Measurements from ENCODE around the gene ABCB10.

The ABCB10 gene

GRCh38 chr1:229582011-229582694 lies 23.6 kb upstream of the ABCB10 start:
- TF ChIP-seq, protein P1, sequence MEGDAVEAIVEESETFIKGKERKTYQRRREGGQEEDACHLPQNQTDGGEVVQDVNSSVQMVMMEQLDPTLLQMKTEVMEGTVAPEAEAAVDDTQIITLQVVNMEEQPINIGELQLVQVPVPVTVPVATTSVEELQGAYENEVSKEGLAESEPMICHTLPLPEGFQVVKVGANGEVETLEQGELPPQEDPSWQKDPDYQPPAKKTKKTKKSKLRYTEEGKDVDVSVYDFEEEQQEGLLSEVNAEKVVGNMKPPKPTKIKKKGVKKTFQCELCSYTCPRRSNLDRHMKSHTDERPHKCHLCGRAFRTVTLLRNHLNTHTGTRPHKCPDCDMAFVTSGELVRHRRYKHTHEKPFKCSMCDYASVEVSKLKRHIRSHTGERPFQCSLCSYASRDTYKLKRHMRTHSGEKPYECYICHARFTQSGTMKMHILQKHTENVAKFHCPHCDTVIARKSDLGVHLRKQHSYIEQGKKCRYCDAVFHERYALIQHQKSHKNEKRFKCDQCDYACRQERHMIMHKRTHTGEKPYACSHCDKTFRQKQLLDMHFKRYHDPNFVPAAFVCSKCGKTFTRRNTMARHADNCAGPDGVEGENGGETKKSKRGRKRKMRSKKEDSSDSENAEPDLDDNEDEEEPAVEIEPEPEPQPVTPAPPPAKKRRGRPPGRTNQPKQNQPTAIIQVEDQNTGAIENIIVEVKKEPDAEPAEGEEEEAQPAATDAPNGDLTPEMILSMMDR (IDR thresholded peaks at IDR 0.05; ENCODE audit: borderline replicate concordance, insufficient read depth, low read depth, low read length) = no peak
- no peak overlapping the region for H3K4me3 ChIP-seq (ENCODE audit: low read depth, low read length)

DNA sequence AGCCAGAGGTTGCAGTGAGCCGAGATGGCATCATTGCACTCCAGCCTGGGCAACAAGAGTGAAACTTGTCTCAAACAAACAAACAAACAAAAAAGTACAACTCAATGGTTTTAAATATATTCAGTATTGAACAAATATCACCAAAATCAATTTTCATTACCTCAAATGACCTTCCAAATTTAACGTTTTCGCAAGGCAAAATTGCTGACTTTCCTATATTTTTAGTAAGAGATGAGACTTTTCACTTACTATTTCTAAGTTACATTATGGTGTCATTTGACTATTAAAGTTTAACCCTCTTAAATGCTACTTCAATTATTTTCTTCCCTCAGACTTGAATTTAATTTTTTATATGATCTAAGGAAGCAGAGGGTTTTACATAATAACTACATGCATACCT lies 23.0 kb upstream of the ABCB10 start:
- TF ChIP-seq, protein P1 (IDR thresholded peaks at IDR 0.05; ENCODE audit: borderline replicate concordance, insufficient read depth, low read depth, low read length) = no peak
- H3K4me3 ChIP-seq (ENCODE audit: low read depth, low read length) = no peak overlapping the region

DNA sequence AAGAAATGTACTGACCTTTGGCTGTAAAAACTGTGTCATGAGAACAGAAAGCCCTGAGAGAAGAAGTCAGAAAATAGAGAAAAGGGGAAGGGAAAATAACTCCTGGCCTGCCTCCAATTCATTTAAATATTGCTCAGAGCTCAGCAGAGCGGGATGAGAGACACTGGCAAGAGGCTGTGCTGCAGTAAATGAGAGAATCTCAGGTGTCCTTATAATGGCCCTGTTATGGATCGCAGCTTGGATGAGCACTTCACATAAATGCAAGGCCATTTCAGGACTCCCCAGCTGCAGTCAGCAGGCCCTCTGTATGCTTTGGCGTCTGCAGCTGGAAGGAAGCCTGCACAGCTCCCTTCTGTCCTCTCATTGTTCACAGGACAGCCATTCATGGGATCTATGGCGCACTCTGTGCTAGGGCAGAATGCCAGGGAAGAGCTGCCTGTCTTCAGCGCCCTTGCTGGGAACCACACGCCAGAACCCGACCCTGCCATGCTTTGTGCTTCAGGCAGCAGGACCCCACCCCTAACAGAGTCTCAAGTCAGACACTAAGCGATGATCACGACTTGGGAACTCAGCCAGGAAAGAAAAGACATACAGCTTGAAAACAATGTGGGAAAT lies 20.7 kb upstream of the ABCB10 start:
- TF ChIP-seq, protein P1 (IDR thresholded peaks at IDR 0.05; ENCODE audit: borderline replicate concordance, insufficient read depth, low read depth, low read length) = no peak
- no peak overlapping the region for H3K4me3 ChIP-seq (ENCODE audit: low read depth, low read length)

DNA sequence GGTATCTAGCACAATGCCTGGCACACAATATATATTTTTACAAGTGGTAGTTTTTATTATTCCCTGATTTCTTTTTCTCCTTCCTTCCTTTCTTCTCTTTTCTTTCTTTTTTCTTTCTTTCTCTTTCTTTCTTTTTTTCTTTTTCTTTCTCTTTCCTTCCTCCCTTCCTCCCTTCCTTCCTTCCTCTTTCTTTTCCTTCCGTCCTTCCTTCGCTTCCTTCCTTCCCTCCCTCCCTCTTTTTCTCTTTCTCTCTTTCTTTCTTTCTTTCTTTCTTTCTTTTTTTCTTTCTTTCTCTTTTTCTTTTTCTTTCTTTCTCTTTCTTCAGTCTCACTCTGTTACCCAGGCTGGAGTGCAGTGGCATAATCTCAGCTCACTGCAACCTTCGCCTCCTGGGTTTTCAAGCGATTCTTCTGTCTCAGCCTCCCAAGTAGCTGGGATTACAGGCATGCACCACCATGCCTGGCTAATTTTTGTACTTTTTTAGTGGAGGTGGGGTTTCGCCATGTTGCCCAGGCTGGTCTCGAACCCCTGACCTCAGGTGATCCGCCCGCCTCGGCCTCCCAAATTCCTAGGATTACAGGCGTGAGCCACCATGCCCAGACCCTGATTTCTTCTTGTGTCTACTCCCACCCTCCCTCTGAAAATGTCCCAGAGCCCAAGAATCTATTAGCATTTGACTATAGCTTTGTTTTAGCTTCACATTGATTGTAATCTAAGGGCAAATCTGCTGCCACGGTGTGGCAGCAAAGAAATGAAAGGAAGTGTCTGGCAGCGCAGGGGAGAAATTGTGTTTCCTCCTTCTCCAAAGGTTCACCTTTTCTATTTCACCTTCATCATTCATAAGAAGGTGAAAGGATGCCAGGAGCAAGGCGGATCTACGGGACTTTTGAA lies 19.9 kb upstream of the ABCB10 start:
- TF ChIP-seq, protein P1 (IDR thresholded peaks at IDR 0.05; ENCODE audit: borderline replicate concordance, insufficient read depth, low read depth, low read length) = no peak
- no peak overlapping the region for H3K4me3 ChIP-seq (ENCODE audit: low read depth, low read length)

DNA sequence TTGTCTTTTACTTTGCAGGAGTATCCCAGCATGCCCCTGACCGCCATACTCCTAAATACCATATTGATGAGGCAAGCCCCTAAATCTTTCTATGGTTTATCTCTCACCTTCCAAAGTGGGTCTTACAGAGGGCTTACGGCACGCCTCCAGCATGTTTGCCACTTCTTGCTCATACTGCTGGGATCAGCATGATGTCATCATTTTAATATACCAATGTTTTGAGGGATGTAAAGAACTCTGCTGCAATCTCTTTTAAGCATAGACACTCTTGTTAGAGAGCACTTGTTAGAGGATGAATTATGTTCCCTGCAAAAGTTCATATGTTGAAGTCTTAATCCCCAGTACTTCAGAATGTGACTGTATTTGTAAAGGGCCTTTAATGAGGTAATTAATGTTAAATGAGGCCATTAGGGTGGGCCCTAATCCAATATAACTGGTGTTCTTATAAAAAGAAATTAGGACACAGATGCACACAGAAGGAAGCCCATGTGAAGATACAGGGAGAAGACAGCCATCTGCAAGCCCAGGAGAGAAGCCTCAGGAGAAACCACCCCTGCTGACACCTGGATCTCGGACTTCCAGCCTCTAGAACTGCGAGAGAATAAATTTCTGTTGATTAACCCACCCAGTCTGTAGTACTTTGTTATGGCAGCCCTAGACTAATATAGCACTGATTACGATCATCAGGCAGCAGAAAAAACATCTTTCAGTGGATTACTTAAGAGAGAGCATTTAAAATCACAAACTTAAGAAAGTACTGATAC lies 16.4 kb upstream of the ABCB10 start:
- no peak overlapping the region for H3K4me3 ChIP-seq (ENCODE audit: low read depth, low read length)
- TF ChIP-seq, protein P1 (IDR thresholded peaks at IDR 0.05; ENCODE audit: borderline replicate concordance, insufficient read depth, low read depth, low read length) = no peak

DNA sequence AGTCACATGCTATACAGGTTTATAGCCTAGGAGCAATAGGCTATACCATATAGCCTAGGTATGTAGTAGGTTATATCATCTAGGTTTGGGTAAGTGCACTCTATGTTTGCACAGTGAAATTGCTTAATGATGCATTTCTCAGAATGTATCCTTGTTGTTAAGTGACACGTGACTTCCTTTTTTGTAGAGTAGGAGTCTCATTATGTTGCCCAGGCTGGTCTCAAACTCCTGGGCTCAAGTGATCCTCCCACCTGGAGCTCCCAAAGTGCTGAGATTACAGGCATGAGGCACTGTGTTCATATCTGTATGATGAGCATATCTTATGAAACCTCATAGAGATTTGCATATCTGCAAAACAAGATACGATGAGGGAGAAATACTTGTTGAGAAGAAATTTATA lies 13.8 kb upstream of the ABCB10 start:
- TF ChIP-seq, protein P1 (IDR thresholded peaks at IDR 0.05; ENCODE audit: borderline replicate concordance, insufficient read depth, low read depth, low read length) = no peak
- no peak overlapping the region for H3K4me3 ChIP-seq (ENCODE audit: low read depth, low read length)
